Measurements from ENCODE around the gene OR10V1. TPM values are rescaled to one million over a fixed set of nuclear protein-coding genes. Genes with fewer than 3 reads are reported as not detected.
"Not testable (repeated sequence)": the region's sequence is repeated elsewhere in the genome, so short reads cannot be mapped to it uniquely, and the experiment has no call there.

Gene OR10V1
- total RNA-seq, 1 donor from 2014 or later = not detected

- Histone ChIP-seq H3K4me1 (no peaks in the 10 kb centered on the region), H3K36me3 (no peaks in the 10 kb centered on the region), H3K9me3 (peaks cover 2% of the 10 kb centered on the region), H3K27me3 (ENCODE audit: low read depth) (no peaks in the 10 kb centered on the region), H3K4me3 (no peak overlapping the region), H3K27ac (no peak overlapping the region)
- ATAC-seq (no peak), DNase-seq (no peak)
- no peak for TF ChIP-seq CTCF (IDR thresholded peaks at IDR 0.05)
- intact Hi-C loops (cut with DNase I) = no loop called here
These were observed 15.1 kb downstream of the OR10V1 start for GRCh38 chr11:59698506-59698905.

GRCh38 chr11:59692915-59693314, 20.7 kb downstream of the OR10V1 start:
- H3K4me1 ChIP-seq = no peaks in the 10 kb centered on the region
- H3K27me3 ChIP-seq (ENCODE audit: low read depth) = no peaks in the 10 kb centered on the region
- H3K4me3 ChIP-seq = no peak overlapping the region
- peaks cover 11% of the 10 kb centered on the region for H3K9me3 ChIP-seq
- ATAC-seq = no peak
- DNase-seq = no peak
- intact Hi-C loops (cut with DNase I) = no loop called here
- no peaks in the 10 kb centered on the region for H3K36me3 ChIP-seq
- no peak for TF ChIP-seq CTCF (IDR thresholded peaks at IDR 0.05)
- no peak overlapping the region for H3K27ac ChIP-seq

DNA sequence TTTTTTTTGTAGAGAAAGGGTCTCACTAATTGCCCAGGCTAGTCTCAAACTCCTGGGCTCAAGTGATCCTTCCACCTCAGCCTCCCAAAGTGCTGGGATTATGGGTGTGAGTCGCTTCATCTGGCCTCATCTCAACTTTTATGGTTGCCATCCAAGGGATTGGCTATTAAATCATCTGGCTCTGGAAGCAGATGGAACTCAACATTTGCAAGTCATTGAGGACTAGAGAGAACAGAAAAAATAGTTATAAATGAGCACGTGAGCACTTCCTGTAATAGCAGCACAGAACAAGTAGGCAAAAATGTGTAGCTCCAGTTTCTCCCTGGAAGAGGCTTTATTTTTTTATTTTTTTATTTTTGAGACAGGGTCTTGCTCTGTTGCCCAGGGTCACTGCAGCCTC, 22.5 kb downstream of the OR10V1 start:
- H3K27me3 ChIP-seq (ENCODE audit: low read depth) = no peaks in the 10 kb centered on the region
- no peak overlapping the region for H3K4me3 ChIP-seq
- peaks cover 11% of the 10 kb centered on the region for H3K9me3 ChIP-seq
- no peak for TF ChIP-seq CTCF (IDR thresholded peaks at IDR 0.05)
- DNase-seq (no peak), ATAC-seq (no peak)
- intact Hi-C loops (cut with DNase I) = no loop called here
- H3K36me3 ChIP-seq = no peaks in the 10 kb centered on the region
- H3K4me1 ChIP-seq = no peaks in the 10 kb centered on the region
- no peak overlapping the region for H3K27ac ChIP-seq

DNA sequence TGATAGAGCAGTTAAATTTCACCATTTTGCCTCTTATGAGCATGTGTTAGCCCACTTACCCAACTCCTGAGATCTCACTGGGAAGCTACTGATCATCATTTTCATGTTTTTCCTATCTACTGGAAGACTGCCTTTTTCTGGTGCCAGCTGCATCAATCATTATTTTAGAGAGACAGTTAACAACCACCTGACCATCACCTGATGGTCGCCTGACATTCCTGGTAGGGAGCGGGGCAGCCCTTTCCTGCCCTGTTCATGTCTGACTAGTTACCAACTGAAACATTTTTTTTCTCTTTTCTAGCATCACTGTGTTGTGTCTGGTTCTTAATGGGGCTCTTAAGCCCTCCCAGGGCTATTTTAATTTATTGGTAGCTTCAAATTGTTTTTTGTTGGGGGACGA, 24.6 kb downstream of the OR10V1 start:
- ATAC-seq = no peak
- Histone ChIP-seq H3K27ac (no peak overlapping the region), H3K27me3 (ENCODE audit: low read depth) (no peaks in the 10 kb centered on the region), H3K36me3 (no peaks in the 10 kb centered on the region), H3K9me3 (peaks cover 11% of the 10 kb centered on the region), H3K4me3 (no peak overlapping the region), H3K4me1 (no peaks in the 10 kb centered on the region)
- no peak for DNase-seq
- no peak for TF ChIP-seq CTCF (IDR thresholded peaks at IDR 0.05)
- intact Hi-C loops (cut with DNase I) = no loop called here

- DNase-seq; H3K27ac ChIP-seq; intact Hi-C loops (cut with DNase I); H3K4me3 ChIP-seq; H3K9me3 ChIP-seq; H3K36me3 ChIP-seq; H3K27me3 ChIP-seq (ENCODE audit: low read depth); ATAC-seq; H3K4me1 ChIP-seq: not testable (repeated sequence)
These were observed 32.4 kb downstream of the OR10V1 start for GRCh38 chr11:59681260-59681725.

- Histone ChIP-seq H3K36me3 (no peaks in the 10 kb centered on the region), H3K27me3 (ENCODE audit: low read depth) (no peaks in the 10 kb centered on the region), H3K4me3 (no peak overlapping the region), H3K4me1 (no peaks in the 10 kb centered on the region), H3K9me3 (no peaks in the 10 kb centered on the region), H3K27ac (no peak overlapping the region)
- TF ChIP-seq CTCF (IDR thresholded peaks at IDR 0.05) = peak; percentile 73
- ATAC-seq (peak; percentile 94 to 97), DNase-seq (peak; percentile 63)
- intact Hi-C loops (cut with DNase I) = no loop called here
These were observed 33.1 kb downstream of the OR10V1 start for GRCh38 chr11:59680287-59681154.

All from lower lobe of right lung (tissue), 2 donors.